AG04450 (cell line): ENCODE measurements around the gene SYT2. TPM values are rescaled to one million over a fixed set of nuclear protein-coding genes. Genes with fewer than 3 reads are reported as not detected.
A peak's percentile ranks its signal among the peaks of the same experiment; 100 is the strongest.

Experiments used
- CTCF ChIA-PET: fragments of 300-600, 350-600 bp; formaldehyde crosslinking; extraction: SDS; loops from one replicate; lab custom pipeline; 2022; ENCODE audit warnings: antibody characterized with exemption, inconsistent platforms; lab: Charles Lee
- POLR2A ChIA-PET: fragments of 350-600 bp; formaldehyde crosslinking; extraction: SDS; loops from one replicate; lab custom pipeline; 2021; ENCODE audit warnings: antibody characterized with exemption, inconsistent platforms; lab: Yijun Ruan, JAX
- DNase-seq: peaks from one replicate; pipeline ENCODE4 v3.0.0-alpha.2; 2011; ENCODE audit warnings: low read depth, low spot score
- H3K27ac ChIP-seq: one replicate; pipeline ENCODE4 v1.5.1; 2012; ENCODE audit warnings: low read depth, low read length, control low read depth
- H3K27me3 ChIP-seq: one replicate; pipeline ENCODE4 v1.6.0; 2012; ENCODE audit warnings: low read length; ENCODE audit not compliant: control insufficient read depth, insufficient read depth
- H3K4me3 ChIP-seq: 2 replicates; pipeline ENCODE4 v1.5.1; 2011; ENCODE audit warnings: mild to moderate bottlenecking, low read depth, low read length, control low read depth
- H3K9me3 ChIP-seq: 2 replicates; pipeline ENCODE4 v1.5.1; 2012; ENCODE audit warnings: low read length; ENCODE audit not compliant: control insufficient read depth, insufficient read depth
- CTCF ChIP-seq: IDR thresholded peaks from 2 replicates; pipeline ENCODE4 v1.5.1; 2011; ENCODE audit warnings: low read depth, low read length, control low read depth, inconsistent platforms
- polyA plus RNA-seq: library from polyadenylated mRNA; depleted of rRNA; stranded (reverse); fragments of >200 nt; gene quantifications from 2 replicates; pipeline ENCODE4 v1.2.3, GENCODE V29; 2011

The SYT2 gene
- polyA plus RNA-seq, 1 experiment: 0.01 TPM

- H3K27me3 ChIP-seq: no peaks in the 10 kb centered on the region
- CTCF ChIA-PET: interaction anchor here (0.9 to 2.4 kb wide), 8 partner anchors 8 to 65 kb away, joined by 3 to 13 read pairs (median 8); no protein-coding TSS in a partner anchor
- no peak for TF ChIP-seq CTCF
- no peak for DNase-seq
- no peak overlapping the region for H3K4me3 ChIP-seq
- POLR2A ChIA-PET: no interaction called here
- H3K27ac ChIP-seq: no peak overlapping the region
- H3K9me3 ChIP-seq: no peaks in the 10 kb centered on the region
These were observed 137.4 kb downstream of the SYT2 start for GRCh38 chr1:202572867-202573266.

- Histone ChIP-seq H3K4me3 (no peak overlapping the region), H3K27me3 (no peaks in the 10 kb centered on the region), H3K27ac (no peak overlapping the region), H3K9me3 (no peaks in the 10 kb centered on the region)
- peak; percentile 87 for TF ChIP-seq CTCF
- no peak for DNase-seq
- ChIA-PET POLR2A (no interaction called here), CTCF (interaction anchor here (0.6 to 2.4 kb wide), 21 partner anchors 10 to 228 kb away, joined by 3 to 13 read pairs (median 5); no protein-coding TSS in a partner anchor)
These were observed 138.4 kb downstream of the SYT2 start for GRCh38 chr1:202571719-202572339.

- Histone ChIP-seq H3K27me3 (no peaks in the 10 kb centered on the region), H3K27ac (no peak overlapping the region), H3K9me3 (no peaks in the 10 kb centered on the region), H3K4me3 (no peak overlapping the region)
- no peak for DNase-seq
- no peak for TF ChIP-seq CTCF
- POLR2A ChIA-PET: no interaction called here
- CTCF ChIA-PET: interaction anchor here (0.7 to 2.2 kb wide), 4 partner anchors 10 to 105 kb away, joined by 3 to 10 read pairs (median 6); no protein-coding TSS in a partner anchor
These were observed 140.6 kb downstream of the SYT2 start for GRCh38 chr1:202569393-202570322.

- Histone ChIP-seq H3K4me3 (no peak overlapping the region), H3K9me3 (no peaks in the 10 kb centered on the region), H3K27ac (no peak overlapping the region), H3K27me3 (no peaks in the 10 kb centered on the region)
- DNase-seq: no peak
- POLR2A ChIA-PET: interaction anchor here (1.6 kb wide), 1 partner anchor 9 kb away, joined by 6 read pairs; no protein-coding TSS in a partner anchor
- CTCF ChIA-PET: interaction anchor here (1.2 to 2.2 kb wide), 3 partner anchors 9 to 104 kb away, joined by 4 to 10 read pairs (median 9); no protein-coding TSS in a partner anchor
- TF ChIP-seq CTCF: no peak
These were observed 141.4 kb downstream of the SYT2 start for GRCh38 chr1:202568826-202569225.
